Activated CD4-positive, alpha-beta memory T cell treated with anti-CD3 and anti-CD28 coated beads for 36 hours (primary cell): Measurements from ENCODE around the gene IQGAP2. TPM values are rescaled to one million over a fixed set of nuclear protein-coding genes. Genes with fewer than 3 reads are reported as not detected.
"Not testable (repeated sequence)": the region's sequence is repeated elsewhere in the genome, so short reads cannot be mapped to it uniquely, and the experiment has no call there.

Source experiments
- CTCF ChIA-PET: fragments of 350-600 bp; sonication (Branson Sonifier 250); formaldehyde crosslinking; loops from one replicate; lab custom pipeline; 2021; ENCODE audit warnings: antibody characterized with exemption, inconsistent platforms; lab: Charles Lee
- POLR2A ChIA-PET: fragments of 350-600 bp; sonication (Branson Sonifier 250); formaldehyde crosslinking; loops from one replicate; lab custom pipeline; 2021; ENCODE audit warnings: antibody characterized with exemption; lab: Charles Lee
- DNase-seq: peaks from one replicate; pipeline ENCODE4 v3.0.0-alpha.2; 2020
- H3K27ac Mint-ChIP-seq: one replicate; pipeline ENCODE4 v1.8.0; 2021; ENCODE audit warnings: mixed read lengths
- H3K27me3 Mint-ChIP-seq: one replicate; pipeline ENCODE4 v1.8.0; 2021; ENCODE audit warnings: mixed read lengths
- H3K36me3 Mint-ChIP-seq: one replicate; pipeline ENCODE4 v1.8.0; 2021; ENCODE audit warnings: mixed read lengths
- H3K4me1 Mint-ChIP-seq: one replicate; pipeline ENCODE4 v1.8.0; 2021; ENCODE audit warnings: low read depth, mixed read lengths
- H3K4me3 Mint-ChIP-seq: one replicate; pipeline ENCODE4 v1.8.0; 2021; ENCODE audit warnings: mild to moderate bottlenecking, mixed read lengths
- H3K9me3 Mint-ChIP-seq: one replicate; pipeline ENCODE4 v1.8.0; 2021; ENCODE audit warnings: mixed read lengths
- intact Hi-C: fragments of 100-400 bp; cut with micrococcal nuclease; formaldehyde crosslinking; loops from one replicate; pipeline ENCODE4 v1.15.1; 2023
- total RNA-seq, 2 experiments: library from RNA; stranded (reverse); gene quantifications; one replicate each; pipeline ENCODE4 v1.2.3, GENCODE V29; 2021

Gene IQGAP2
- total RNA-seq, 2 experiments from 2014 or later: 92.7 to 93.0 TPM

DNA sequence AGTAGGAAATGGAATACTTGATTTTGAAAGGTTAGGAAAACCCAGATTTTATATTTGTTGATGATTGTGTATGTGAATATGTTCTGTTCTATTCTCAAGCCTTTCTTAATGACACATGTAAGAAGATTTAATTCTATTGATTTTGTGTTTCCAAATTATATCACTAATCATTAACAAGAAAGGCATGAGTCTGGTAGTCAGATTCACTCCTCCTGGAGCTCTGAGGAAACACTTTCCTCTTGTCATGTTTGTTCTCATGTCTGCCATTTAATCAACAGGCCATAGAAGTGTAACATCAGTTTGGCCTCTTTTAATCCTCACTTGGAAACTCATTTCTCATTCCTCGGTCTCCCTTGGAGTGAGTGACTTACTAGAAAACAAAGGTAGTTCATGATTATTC, 272.3 kb downstream of the IQGAP2 start:
- H3K9me3 Mint-ChIP-seq: no peaks in the 10 kb centered on the region
- no peak overlapping the region for H3K4me3 Mint-ChIP-seq
- no peak for DNase-seq
- CTCF ChIA-PET: no interaction called here
- POLR2A ChIA-PET: no interaction called here
- peaks cover 63% of the 10 kb centered on the region for H3K36me3 Mint-ChIP-seq
- peaks cover 6% of the 10 kb centered on the region for H3K4me1 Mint-ChIP-seq
- intact Hi-C loops: no loop called here
- H3K27ac Mint-ChIP-seq: no peak overlapping the region
- no peaks in the 10 kb centered on the region for H3K27me3 Mint-ChIP-seq

DNA sequence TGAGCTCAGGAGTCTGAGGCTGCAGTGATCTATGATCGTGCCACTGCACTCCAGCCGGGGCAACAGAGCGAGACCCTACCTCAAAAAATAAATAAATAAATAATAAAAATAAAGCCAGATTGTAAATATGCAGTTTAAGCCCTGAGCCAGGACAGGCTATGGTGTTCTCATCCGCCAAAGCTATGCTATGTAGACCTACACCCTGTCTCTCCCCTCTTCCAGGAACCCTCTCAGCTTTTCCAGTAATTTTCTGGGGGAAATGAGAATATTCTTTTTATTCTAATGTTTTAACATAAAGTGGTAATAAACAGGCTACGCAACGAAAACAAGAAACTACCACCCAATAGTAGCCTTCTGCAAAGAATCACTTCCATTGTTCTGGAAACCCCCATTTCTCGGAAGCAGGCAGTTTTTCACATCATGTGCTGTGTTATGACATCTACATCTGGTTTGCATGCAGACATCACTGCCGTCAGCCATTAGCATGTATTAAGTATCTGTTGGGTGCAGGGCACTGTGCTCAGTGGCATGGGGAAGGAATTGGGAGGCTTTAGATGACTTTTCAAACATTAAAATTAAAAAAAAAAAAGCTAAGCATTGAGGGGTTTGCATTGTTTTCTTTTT, 274.9 kb downstream of the IQGAP2 start:
- H3K27ac Mint-ChIP-seq: no peak overlapping the region
- ChIA-PET CTCF (interaction anchor here (1.1 to 3.2 kb wide), 2 partner anchors 19 to 97 kb away, joined by 3 to 14 read pairs; no protein-coding TSS in a partner anchor), POLR2A (no interaction called here)
- intact Hi-C loops: no loop called here
- no peaks in the 10 kb centered on the region for H3K9me3 Mint-ChIP-seq
- no peaks in the 10 kb centered on the region for H3K27me3 Mint-ChIP-seq
- peaks cover 14% of the 10 kb centered on the region for H3K4me1 Mint-ChIP-seq
- no peak overlapping the region for H3K4me3 Mint-ChIP-seq
- H3K36me3 Mint-ChIP-seq: peaks cover 55% of the 10 kb centered on the region
- DNase-seq: no peak

DNA sequence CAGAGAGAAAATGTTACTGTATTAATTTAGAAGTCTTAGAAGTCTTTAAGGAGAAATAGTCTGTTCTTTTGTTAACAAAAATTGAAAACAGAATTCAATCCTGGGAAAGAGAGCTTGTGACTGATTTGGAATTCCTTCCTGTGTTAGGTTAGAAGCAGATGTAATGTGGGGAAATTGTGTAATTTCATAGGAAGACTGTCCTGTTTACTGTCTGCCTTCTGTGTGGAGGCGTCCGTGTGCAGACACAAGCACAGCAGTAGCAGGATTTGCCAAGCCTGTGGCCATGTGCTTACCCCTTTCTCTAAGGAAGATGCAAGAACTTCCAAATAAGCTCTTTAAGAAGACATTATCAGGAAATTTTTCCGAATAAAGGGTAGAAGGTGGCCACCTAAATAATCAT, 276.1 kb downstream of the IQGAP2 start:
- CTCF ChIA-PET: interaction anchor here (1.1 to 3.2 kb wide), 2 partner anchors 20 to 95 kb away, joined by 3 to 14 read pairs; no protein-coding TSS in a partner anchor
- H3K4me1 Mint-ChIP-seq: peaks cover 14% of the 10 kb centered on the region
- H3K36me3 Mint-ChIP-seq: peaks cover 51% of the 10 kb centered on the region
- no peaks in the 10 kb centered on the region for H3K9me3 Mint-ChIP-seq
- DNase-seq: no peak
- POLR2A ChIA-PET: no interaction called here
- intact Hi-C loops: no loop called here
- H3K27me3 Mint-ChIP-seq: no peaks in the 10 kb centered on the region
- H3K4me3 Mint-ChIP-seq: no peak overlapping the region
- no peak overlapping the region for H3K27ac Mint-ChIP-seq

DNA sequence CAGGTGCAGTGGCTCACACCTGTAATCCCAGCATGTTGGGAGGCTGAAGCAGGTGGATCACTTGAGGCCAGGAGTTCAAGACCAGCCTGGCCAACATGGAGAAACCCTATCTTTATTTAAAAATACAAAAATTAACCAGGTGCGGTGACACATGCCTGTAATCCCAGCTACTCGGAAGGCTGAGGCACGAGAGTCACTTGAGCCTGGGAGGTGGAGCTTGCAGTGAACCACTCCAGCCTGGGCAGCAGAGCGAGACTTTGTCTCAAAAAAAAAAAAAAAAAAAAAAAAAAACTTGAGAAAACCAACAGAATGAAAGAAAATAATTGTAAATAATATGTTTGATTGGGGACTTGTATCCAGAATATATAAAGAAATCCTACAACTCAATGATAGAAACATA, 277.7 kb downstream of the IQGAP2 start:
- DNase-seq, intact Hi-C loops, H3K4me3 Mint-ChIP-seq, POLR2A ChIA-PET, H3K27me3 Mint-ChIP-seq, H3K9me3 Mint-ChIP-seq, H3K27ac Mint-ChIP-seq: not testable (repeated sequence)
- peaks cover 14% of the 10 kb centered on the region for H3K4me1 Mint-ChIP-seq
- peaks cover 52% of the 10 kb centered on the region for H3K36me3 Mint-ChIP-seq
- CTCF ChIA-PET: interaction anchor here (3.2 kb wide), 1 partner anchor 94 kb away, joined by 14 read pairs; no protein-coding TSS in a partner anchor

DNA sequence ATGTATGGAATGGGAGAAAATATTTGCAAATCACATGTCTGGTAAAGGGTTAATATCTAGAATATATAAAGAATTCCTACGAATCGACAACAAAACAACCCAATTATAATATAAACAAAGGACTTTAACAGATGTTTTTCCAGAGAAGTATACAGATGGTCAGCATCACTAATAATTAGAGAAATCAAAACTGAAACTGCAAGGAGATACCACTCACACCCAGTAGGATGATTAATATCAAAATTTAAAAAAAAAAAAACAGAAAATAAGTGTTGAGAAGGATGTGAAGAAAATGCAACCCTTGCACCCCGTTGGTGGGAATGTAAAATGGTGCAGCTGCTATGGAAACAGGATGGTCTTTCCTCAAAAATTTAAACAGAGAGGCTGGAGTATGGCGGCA, 278.2 kb downstream of the IQGAP2 start:
- Mint-ChIP-seq H3K27ac (no peak overlapping the region), H3K4me1 (peaks cover 14% of the 10 kb centered on the region), H3K9me3 (no peaks in the 10 kb centered on the region), H3K27me3 (no peaks in the 10 kb centered on the region), H3K36me3 (peaks cover 49% of the 10 kb centered on the region), H3K4me3 (no peak overlapping the region)
- intact Hi-C loops: no loop called here
- CTCF ChIA-PET: interaction anchor here (3.2 kb wide), 1 partner anchor 93 kb away, joined by 14 read pairs; no protein-coding TSS in a partner anchor
- POLR2A ChIA-PET: no interaction called here
- DNase-seq: no peak

DNA sequence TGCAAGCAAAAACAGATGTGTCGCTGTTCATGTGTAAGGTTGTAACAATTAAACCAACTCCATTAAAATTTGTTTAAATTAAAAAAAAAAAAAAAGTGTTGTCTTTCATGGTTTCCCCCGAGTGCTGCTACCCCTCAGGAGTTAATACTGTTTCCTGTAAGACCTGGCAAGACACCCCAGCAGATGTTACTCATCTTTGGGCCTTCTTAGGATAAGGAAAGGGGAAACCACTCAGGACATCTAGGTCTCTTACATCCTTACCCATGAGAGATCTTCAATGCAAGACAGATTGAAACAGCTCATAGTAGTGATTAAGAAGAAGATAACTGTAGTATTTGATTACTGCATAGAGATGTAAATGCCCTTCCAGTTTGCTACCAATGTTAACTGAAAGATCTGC, 279.3 kb downstream of the IQGAP2 start:
- Mint-ChIP-seq H3K27ac (no peak overlapping the region), H3K4me3 (no peak overlapping the region), H3K4me1 (peaks cover 14% of the 10 kb centered on the region), H3K36me3 (peaks cover 40% of the 10 kb centered on the region), H3K27me3 (no peaks in the 10 kb centered on the region), H3K9me3 (no peaks in the 10 kb centered on the region)
- ChIA-PET CTCF (interaction anchor here (4.1 kb wide), 1 partner anchor 92 kb away, joined by 15 read pairs; no protein-coding TSS in a partner anchor), POLR2A (interaction anchor here (1.0 kb wide), 1 partner anchor 424 kb away, joined by 3 read pairs; no protein-coding TSS in a partner anchor)
- intact Hi-C loops: no loop called here
- no peak for DNase-seq

DNA sequence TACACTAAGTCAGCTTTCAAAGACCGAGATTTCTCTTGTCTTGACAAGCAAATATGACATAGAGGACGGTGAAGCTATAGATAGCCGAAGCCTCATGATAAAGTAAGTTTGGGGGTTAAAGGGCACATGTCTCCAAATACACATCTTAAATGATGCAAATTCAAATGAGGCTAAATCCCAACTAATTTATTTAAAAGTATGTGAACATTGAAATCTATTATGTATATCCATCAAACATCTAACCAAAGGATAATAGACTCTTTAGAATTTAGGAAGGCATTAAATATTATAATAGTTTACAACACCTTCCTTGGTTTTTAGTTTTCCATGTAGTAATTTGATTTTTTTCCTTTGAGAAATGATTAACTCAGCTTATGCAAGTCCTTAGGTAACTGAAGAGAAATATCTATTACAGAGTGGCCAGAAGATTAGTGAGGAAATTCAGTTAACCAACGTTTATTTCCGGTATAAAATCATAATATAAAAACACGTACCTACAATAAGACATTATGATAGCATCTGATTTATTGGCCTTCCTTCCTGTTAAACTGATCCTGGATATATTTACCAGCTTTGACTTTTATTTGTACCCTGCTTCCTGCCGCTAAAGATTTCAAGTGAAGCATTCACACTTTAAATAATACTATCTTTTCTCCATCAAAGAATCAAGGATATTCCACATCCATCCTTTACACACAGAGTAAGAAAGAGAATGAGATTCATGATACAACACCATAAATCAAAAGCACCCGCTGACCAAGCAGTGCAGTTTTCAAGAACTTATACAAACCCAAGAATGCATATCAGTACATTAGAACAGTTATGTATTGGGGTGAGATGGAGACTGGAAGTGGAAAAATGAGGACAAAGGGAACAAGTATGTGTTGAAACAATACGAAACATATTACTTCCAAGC, 281.0 kb downstream of the IQGAP2 start:
- H3K27me3 Mint-ChIP-seq: no peaks in the 10 kb centered on the region
- no peaks in the 10 kb centered on the region for H3K9me3 Mint-ChIP-seq
- POLR2A ChIA-PET: interaction anchor here (0.5 to 0.7 kb wide), 2 partner anchors 522 to 1428 kb away, joined by 3 read pairs; no protein-coding TSS in a partner anchor
- peaks cover 40% of the 10 kb centered on the region for H3K36me3 Mint-ChIP-seq
- H3K4me1 Mint-ChIP-seq: peaks cover 14% of the 10 kb centered on the region
- CTCF ChIA-PET: interaction anchor here (4.1 kb wide), 1 partner anchor 90 kb away, joined by 15 read pairs; no protein-coding TSS in a partner anchor
- H3K27ac Mint-ChIP-seq: no peak overlapping the region
- no peak for DNase-seq
- no peak overlapping the region for H3K4me3 Mint-ChIP-seq
- intact Hi-C loops: no loop called here

DNA sequence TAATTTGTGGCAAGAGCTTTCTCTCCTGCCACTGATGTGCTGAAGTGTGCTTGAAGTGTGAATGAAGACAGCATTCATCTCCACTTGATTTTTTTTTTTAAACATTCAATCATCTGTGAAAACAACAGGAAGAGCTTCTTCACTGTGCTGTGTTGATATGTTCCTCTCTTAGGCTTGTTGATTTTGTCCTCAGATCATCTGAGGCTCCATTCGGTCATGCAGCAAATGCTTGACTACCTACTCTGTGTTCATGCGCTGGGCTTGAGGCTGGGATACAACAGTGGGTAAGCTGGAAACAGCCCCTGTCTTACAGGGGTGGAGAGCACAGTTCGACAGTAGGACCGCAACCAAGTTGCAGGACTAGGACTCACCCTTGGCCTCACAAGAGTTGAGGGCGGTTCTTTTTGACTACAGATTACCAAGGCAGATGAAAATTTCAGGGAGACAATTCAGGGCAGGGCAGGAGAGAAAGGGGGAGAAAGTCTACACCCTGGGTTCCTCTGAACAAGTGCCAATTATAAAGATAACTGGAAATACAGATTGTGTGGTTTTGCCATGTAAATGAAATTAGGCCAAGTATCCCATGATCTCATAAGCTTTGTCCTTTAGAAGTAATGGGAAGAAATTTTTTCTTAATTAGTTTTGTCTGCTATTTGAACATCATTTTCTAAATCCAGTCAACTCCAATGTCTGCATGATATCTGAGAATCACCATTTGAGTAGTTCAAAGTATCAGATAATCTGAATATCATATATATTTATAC, 281.9 kb downstream of the IQGAP2 start:
- intact Hi-C loops: no loop called here
- no peaks in the 10 kb centered on the region for H3K9me3 Mint-ChIP-seq
- no peak for DNase-seq
- no peak overlapping the region for H3K4me3 Mint-ChIP-seq
- no peak overlapping the region for H3K27ac Mint-ChIP-seq
- H3K27me3 Mint-ChIP-seq: no peaks in the 10 kb centered on the region
- peaks cover 16% of the 10 kb centered on the region for H3K4me1 Mint-ChIP-seq
- ChIA-PET CTCF (interaction anchor here (4.1 kb wide), 1 partner anchor 90 kb away, joined by 15 read pairs; no protein-coding TSS in a partner anchor), POLR2A (interaction anchor here (0.7 kb wide), 1 partner anchor 1427 kb away, joined by 3 read pairs; no protein-coding TSS in a partner anchor)
- H3K36me3 Mint-ChIP-seq: peaks cover 41% of the 10 kb centered on the region

DNA sequence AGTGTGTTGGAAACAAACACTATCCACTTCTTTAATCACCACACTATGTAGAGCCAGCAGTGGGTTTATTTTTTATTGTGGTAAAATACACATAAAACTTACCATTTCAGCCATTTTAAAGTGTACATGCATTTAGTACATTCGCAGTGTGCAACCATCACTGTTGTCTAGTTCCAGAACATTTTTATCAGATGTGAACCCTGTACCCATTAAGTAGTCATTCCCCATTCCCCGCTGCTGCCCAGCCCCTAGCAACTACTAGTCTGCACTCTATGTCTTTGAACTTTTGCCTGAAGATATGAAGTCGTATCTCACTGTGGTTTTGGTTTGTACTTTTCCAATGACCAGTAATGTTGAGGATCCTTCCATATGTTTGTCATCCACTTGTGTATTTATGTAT, 282.6 kb downstream of the IQGAP2 start:
- intact Hi-C loops: no loop called here
- CTCF ChIA-PET: interaction anchor here (1.3 to 4.1 kb wide), 2 partner anchors 89 kb away, joined by 4 to 15 read pairs; no protein-coding TSS in a partner anchor
- Mint-ChIP-seq H3K4me3 (no peak overlapping the region), H3K27ac (no peak overlapping the region), H3K4me1 (peaks cover 11% of the 10 kb centered on the region), H3K36me3 (peaks cover 42% of the 10 kb centered on the region), H3K27me3 (no peaks in the 10 kb centered on the region), H3K9me3 (no peaks in the 10 kb centered on the region)
- no peak for DNase-seq
- POLR2A ChIA-PET: no interaction called here

DNA sequence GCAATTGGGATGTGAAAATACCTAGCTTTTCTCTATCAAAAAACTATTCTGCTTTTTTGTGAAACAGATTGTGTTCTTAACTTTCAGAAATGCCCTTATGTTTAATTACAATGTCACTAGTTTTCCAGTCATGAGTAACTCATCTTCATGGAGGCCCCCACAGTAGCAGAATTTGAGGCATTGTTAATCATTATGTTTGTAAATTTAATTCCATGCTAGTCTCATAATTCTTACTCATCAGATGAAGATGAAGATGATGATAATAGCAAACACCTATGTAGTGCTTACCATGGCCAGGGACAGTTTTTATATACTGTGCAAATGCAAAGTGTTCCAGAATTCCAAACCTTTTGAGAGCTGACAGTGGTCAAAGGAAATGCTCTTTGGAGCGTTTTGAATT, 285.1 kb downstream of the IQGAP2 start:
- intact Hi-C loops: no loop called here
- CTCF ChIA-PET: interaction anchor here (1.4 kb wide), 1 partner anchor 86 kb away, joined by 4 read pairs; no protein-coding TSS in a partner anchor
- H3K9me3 Mint-ChIP-seq: no peaks in the 10 kb centered on the region
- no peak overlapping the region for H3K4me3 Mint-ChIP-seq
- no peak for DNase-seq
- H3K36me3 Mint-ChIP-seq: peaks cover 44% of the 10 kb centered on the region
- POLR2A ChIA-PET: no interaction called here
- H3K27ac Mint-ChIP-seq: no peak overlapping the region
- peaks cover 23% of the 10 kb centered on the region for H3K4me1 Mint-ChIP-seq
- H3K27me3 Mint-ChIP-seq: no peaks in the 10 kb centered on the region

DNA sequence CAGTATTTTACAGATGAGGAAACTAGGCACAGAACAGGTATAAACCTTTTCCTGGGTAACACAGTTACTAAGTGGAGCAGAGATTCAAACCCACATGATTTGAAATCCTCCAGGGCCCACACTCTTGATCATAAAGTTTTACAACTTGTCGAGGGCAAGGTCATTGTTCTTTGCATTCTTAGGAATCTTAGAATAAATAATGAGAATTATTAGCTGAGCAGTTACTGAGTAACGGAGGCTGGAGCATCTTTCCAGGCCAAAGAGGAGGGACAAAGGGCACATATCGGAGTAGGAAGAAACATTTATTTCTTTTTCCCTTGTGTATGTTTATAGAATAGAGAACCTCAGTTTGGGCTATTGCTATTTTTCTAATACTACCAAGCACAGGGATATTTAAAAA, 285.8 kb downstream of the IQGAP2 start:
- DNase-seq: no peak
- intact Hi-C loops: no loop called here
- Mint-ChIP-seq H3K4me1 (peaks cover 23% of the 10 kb centered on the region), H3K36me3 (peaks cover 44% of the 10 kb centered on the region), H3K4me3 (no peak overlapping the region), H3K27me3 (no peaks in the 10 kb centered on the region), H3K9me3 (no peaks in the 10 kb centered on the region), H3K27ac (no peak overlapping the region)
- ChIA-PET CTCF (interaction anchor here (1.0 to 4.8 kb wide), 2 partner anchors 27 to 85 kb away, joined by 4 to 31 read pairs; partner anchors contain the start of gene F2R), POLR2A (no interaction called here)
